Ishikawa (cell line): ENCODE results near the gene AP3S2.

Source experiments
- CEBPB ChIP-seq: IDR thresholded peaks from 2 replicates; pipeline ENCODE4 v1.6.1; 2012
- CREB1 ChIP-seq: IDR thresholded peaks from 2 replicates; pipeline ENCODE4 v1.6.1; 2012; ENCODE audit warnings: low read depth
- EGR1 ChIP-seq: IDR thresholded peaks from 2 replicates; pipeline ENCODE4 v1.6.1; 2012
- EP300 ChIP-seq: IDR thresholded peaks from 2 replicates; pipeline ENCODE4 v1.6.1; 2012; ENCODE audit warnings: borderline replicate concordance
- FOXM1 ChIP-seq: IDR thresholded peaks from 2 replicates; pipeline ENCODE4 v1.6.1; 2012; ENCODE audit warnings: low read depth, borderline replicate concordance
- MAX ChIP-seq: IDR thresholded peaks from 2 replicates; pipeline ENCODE4 v1.6.1; 2012
- NFIC ChIP-seq: IDR thresholded peaks from 2 replicates; pipeline ENCODE4 v1.6.1; 2012
- RAD21 ChIP-seq: IDR thresholded peaks from 2 replicates; pipeline ENCODE4 v1.6.1; 2012; ENCODE audit warnings: low read depth
- REST ChIP-seq: IDR thresholded peaks from 2 replicates; pipeline ENCODE4 v1.6.1; 2012; ENCODE audit warnings: low read depth, mild to moderate bottlenecking
- TAF1 ChIP-seq: IDR thresholded peaks from 2 replicates; pipeline ENCODE4 v1.6.1; 2012; ENCODE audit warnings: low read depth, mild to moderate bottlenecking
- TCF12 ChIP-seq: IDR thresholded peaks from 2 replicates; pipeline ENCODE4 v1.6.1; 2012; ENCODE audit warnings: low read depth
- TEAD4 ChIP-seq: IDR thresholded peaks from 2 replicates; pipeline ENCODE4 v1.6.1; 2012
- USF1 ChIP-seq: IDR thresholded peaks from 2 replicates; pipeline ENCODE4 v1.6.1; 2012
- YY1 ChIP-seq: IDR thresholded peaks from 2 replicates; pipeline ENCODE4 v1.6.1; 2012; ENCODE audit warnings: low read depth
- ZBTB7A ChIP-seq: IDR thresholded peaks from 2 replicates; pipeline ENCODE4 v1.6.1; 2012; ENCODE audit warnings: low read depth

The AP3S2 gene

GRCh38 chr15:89936051-89936785, 42.4 kb upstream of the AP3S2 start:
- TF ChIP-seq USF1 (no peak), TCF12 (no peak), MAX (no peak), NFIC (no peak), RAD21 (no peak), YY1 (no peak), FOXM1 (no peak), TEAD4 (no peak), CREB1 (no peak), ZBTB7A (no peak), TAF1 (no peak), EGR1 (no peak), EP300 (no peak), REST (no peak), CEBPB (no peak)

- no peak for TF ChIP-seq ZBTB7A
- no peak for TF ChIP-seq EGR1
- no peak for TF ChIP-seq CREB1
- TF ChIP-seq FOXM1 = no peak
- no peak for TF ChIP-seq CEBPB
- no peak for TF ChIP-seq EP300
- TF ChIP-seq TEAD4 = no peak
- no peak for TF ChIP-seq RAD21
- TF ChIP-seq MAX = no peak
- no peak for TF ChIP-seq USF1
- no peak for TF ChIP-seq YY1
- no peak for TF ChIP-seq REST
- no peak for TF ChIP-seq NFIC
- TF ChIP-seq TAF1 = no peak
- TF ChIP-seq TCF12 = no peak
Observed at GRCh38 chr15:89932880-89933279, 39.1 kb upstream of the AP3S2 start.

- TF ChIP-seq USF1 (no peak), RAD21 (no peak), CREB1 (no peak), TAF1 (no peak), TCF12 (no peak), CEBPB (no peak), EP300 (no peak), TEAD4 (no peak), MAX (no peak), FOXM1 (no peak), REST (no peak), YY1 (no peak), ZBTB7A (no peak)
Observed at GRCh38 chr15:89928421-89928820, 34.6 kb upstream of the AP3S2 start.
